Caco-2 (cell line): ENCODE data around the gene TPRG1L. TPM values are rescaled to one million over a fixed set of nuclear protein-coding genes. Genes with fewer than 3 reads are reported as not detected.

Experiments
- BruUV-seq: library from RNA; stranded (reverse); fragments of 400-500 nt; replicated peaks from 2 replicates; lab custom pipeline; 2021; lab: Mats Ljungman, UMichigan
- CTCF ChIA-PET: fragments of 300-600 bp; sonication (Branson Sonifier 250); formaldehyde crosslinking; loops from one replicate; lab custom pipeline; 2022; ENCODE audit warnings: antibody characterized with exemption; lab: Charles Lee
- POLR2A ChIA-PET: fragments of 300-600 bp; sonication (Branson Sonifier 250); formaldehyde crosslinking; loops from one replicate; lab custom pipeline; 2022; ENCODE audit warnings: antibody characterized with exemption; lab: Charles Lee
- DNase-seq, 2 experiments: peaks; one replicate each; pipeline versions ENCODE4 v3.0.0 to v3.0.0-alpha.2; 2020 to 2022
- H3K27me3 ChIP-seq: replicated peaks from 2 replicates; pipeline ENCODE4 v1.6.0; 2011; ENCODE audit warnings: low read length; ENCODE audit not compliant: control insufficient read depth, insufficient read depth
- H3K36me3 ChIP-seq: 2 replicates; pipeline ENCODE4 v1.5.1; 2011; ENCODE audit warnings: low read length; ENCODE audit not compliant: control insufficient read depth, insufficient read depth
- H3K4me1 ChIP-seq: fragments of 250-450 bp; sonication (Bioruptor Pico); 2 replicates; pipeline ENCODE4 v1.5.1; 2020; ENCODE audit warnings: mild to moderate bottlenecking
- H3K4me3 ChIP-seq: 2 replicates; pipeline ENCODE4 v1.5.1; 2011; ENCODE audit warnings: low read depth, mild to moderate bottlenecking, control low read depth, low read length
- H3K9me3 ChIP-seq: fragments of 250-450 bp; sonication (Bioruptor Pico); 2 replicates; pipeline ENCODE4 v1.5.1; 2020; ENCODE audit warnings: mild to moderate bottlenecking, moderate library complexity
- H3K27ac Mint-ChIP-seq: one replicate; pipeline ENCODE4 v1.8.0; 2022; ENCODE audit warnings: mixed read lengths; ENCODE audit not compliant: unreplicated experiment
- H3K27me3 Mint-ChIP-seq: one replicate; pipeline ENCODE4 v1.8.0; 2022; ENCODE audit warnings: mixed read lengths; ENCODE audit not compliant: insufficient read depth, unreplicated experiment
- H3K36me3 Mint-ChIP-seq: one replicate; pipeline ENCODE4 v1.8.0; 2022; ENCODE audit warnings: mild to moderate bottlenecking, mixed read lengths; ENCODE audit not compliant: insufficient read depth, unreplicated experiment
- H3K4me1 Mint-ChIP-seq: one replicate; pipeline ENCODE4 v1.8.0; 2022; ENCODE audit warnings: low read depth, mixed read lengths; ENCODE audit not compliant: unreplicated experiment
- H3K4me3 Mint-ChIP-seq: one replicate; pipeline ENCODE4 v1.8.0; 2022; ENCODE audit warnings: mild to moderate bottlenecking, moderate library complexity, mixed read lengths; ENCODE audit not compliant: unreplicated experiment
- H3K9me3 Mint-ChIP-seq: one replicate; pipeline ENCODE4 v1.8.0; 2022; ENCODE audit warnings: mixed read lengths; ENCODE audit not compliant: unreplicated experiment
- CTCF ChIP-seq, 2 experiments: fragments of 200-600 bp in 1 of 2; IDR thresholded peaks; 1 replicate in 1 of 2; 2 replicates in 1 of 2; pipeline versions ENCODE4 v1.5.1 to v1.8.0; 2011 to 2022; ENCODE audit warnings: antibody characterized with exemption in 1 of 2, control low read depth in 1 of 2, inconsistent platforms in 1 of 2, low read depth in 1 of 2, low read length in 1 of 2, mild to moderate bottlenecking in 1 of 2, moderate library complexity in 1 of 2; ENCODE audit not compliant: insufficient read depth in 1 of 2, severe bottlenecking in 1 of 2, unreplicated experiment in 1 of 2
- intact Hi-C: fragments of 100-400 bp; cut with micrococcal nuclease; formaldehyde crosslinking; loops from one replicate; pipeline ENCODE4 v1.10.0; 2022; ENCODE audit not compliant: unreplicated experiment
- total RNA-seq: library from RNA; stranded (reverse); gene quantifications from 2 replicates; pipeline ENCODE4 v1.2.3, GENCODE V29; 2022

The TPRG1L gene
- total RNA-seq, 1 experiment from 2014 or later = 43.9 TPM

GRCh38 chr1:3671371-3672180 lies 46.8 kb downstream of the TPRG1L start:
- peaks cover 7% of the 10 kb centered on the region for H3K4me1 ChIP-seq
- no peaks in the 10 kb centered on the region for H3K9me3 ChIP-seq
- no peak overlapping the region for H3K4me3 ChIP-seq
- Mint-ChIP-seq H3K27me3 (no peaks in the 10 kb centered on the region), H3K36me3 (no peaks in the 10 kb centered on the region), H3K4me3 (no peak overlapping the region), H3K27ac (no peak overlapping the region), H3K9me3 (no peaks in the 10 kb centered on the region), H3K4me1 (peaks cover 7% of the 10 kb centered on the region)
- no peak for TF ChIP-seq CTCF (IDR thresholded peaks at IDR 0.05; ENCODE audit: insufficient read depth in 1 of 2, low read depth in 1 of 2, low read length in 1 of 2, severe bottlenecking in 1 of 2, unreplicated experiment in 1 of 2)
- no TSS peak for BruUV-seq
- CTCF ChIA-PET = no interaction called here
- no peaks in the 10 kb centered on the region for H3K36me3 ChIP-seq
- intact Hi-C loops = no loop called here
- DNase-seq = no peak
- H3K27me3 ChIP-seq = no peaks in the 10 kb centered on the region
- POLR2A ChIA-PET = no interaction called here

GRCh38 chr1:3672231-3672970 lies 47.6 kb downstream of the TPRG1L start:
- H3K4me1 ChIP-seq = peaks cover 7% of the 10 kb centered on the region
- no peaks in the 10 kb centered on the region for H3K27me3 ChIP-seq
- Mint-ChIP-seq H3K36me3 (no peaks in the 10 kb centered on the region), H3K9me3 (no peaks in the 10 kb centered on the region), H3K27me3 (no peaks in the 10 kb centered on the region), H3K4me3 (no peak overlapping the region), H3K4me1 (peaks cover 7% of the 10 kb centered on the region), H3K27ac (no peak overlapping the region)
- CTCF ChIA-PET = no interaction called here
- intact Hi-C loops = no loop called here
- no peak for DNase-seq
- POLR2A ChIA-PET = no interaction called here
- no peak for TF ChIP-seq CTCF (IDR thresholded peaks at IDR 0.05; ENCODE audit: insufficient read depth in 1 of 2, low read depth in 1 of 2, low read length in 1 of 2, severe bottlenecking in 1 of 2, unreplicated experiment in 1 of 2)
- H3K36me3 ChIP-seq = no peaks in the 10 kb centered on the region
- no peak overlapping the region for H3K4me3 ChIP-seq
- no TSS peak for BruUV-seq
- H3K9me3 ChIP-seq = no peaks in the 10 kb centered on the region

- POLR2A ChIA-PET = no interaction called here
- no peak for DNase-seq
- intact Hi-C loops = no loop called here
- no peak overlapping the region for H3K4me3 Mint-ChIP-seq
- H3K27me3 Mint-ChIP-seq = no peaks in the 10 kb centered on the region
- Histone ChIP-seq H3K27me3 (no peaks in the 10 kb centered on the region), H3K4me1 (peaks cover 7% of the 10 kb centered on the region), H3K4me3 (no peak overlapping the region), H3K36me3 (no peaks in the 10 kb centered on the region), H3K9me3 (no peaks in the 10 kb centered on the region)
- CTCF ChIA-PET = no interaction called here
- no peaks in the 10 kb centered on the region for H3K36me3 Mint-ChIP-seq
- TF ChIP-seq CTCF (IDR thresholded peaks at IDR 0.05; ENCODE audit: insufficient read depth in 1 of 2, low read depth in 1 of 2, low read length in 1 of 2, severe bottlenecking in 1 of 2, unreplicated experiment in 1 of 2) = no peak
- H3K27ac Mint-ChIP-seq = no peak overlapping the region
- BruUV-seq = no TSS peak
- H3K4me1 Mint-ChIP-seq = peaks cover 7% of the 10 kb centered on the region
- H3K9me3 Mint-ChIP-seq = no peaks in the 10 kb centered on the region
These were observed 48.2 kb downstream of the TPRG1L start for GRCh38 chr1:3672971-3673361.
